HCT116 (cell line): ENCODE measurements around the gene KRT81. TPM values are rescaled to one million over a fixed set of nuclear protein-coding genes. Genes with fewer than 3 reads are reported as not detected.

Experiments
- ATAC-seq: fragments of 200-7000 bp; cut with Tn5 transposase; 2 replicates; pipeline ENCODE4 v1.9.1; 2020; ENCODE audit warnings: mild to moderate bottlenecking, moderate library complexity
- BruUV-seq: library from RNA; stranded (reverse); fragments of 400-500 nt; replicated peaks from 2 replicates; lab custom pipeline; 2021; lab: Mats Ljungman, UMichigan
- CTCF ChIA-PET: fragments of 300-600 bp; sonication (Branson Sonifier 250); formaldehyde crosslinking; loops from one replicate; lab custom pipeline; 2021; ENCODE audit warnings: antibody characterized with exemption; lab: Charles Lee
- POLR2A ChIA-PET: fragments of 300-600, 350-600 bp; sonication (Branson Sonifier 250); formaldehyde crosslinking; loops from one replicate; lab custom pipeline; 2021; ENCODE audit warnings: antibody characterized with exemption; lab: Charles Lee
- RAD21 ChIA-PET, 2 experiments: fragments of 300-600 bp; sonication (Branson Sonifier 250); formaldehyde crosslinking; loops; one replicate each; lab custom pipeline; 2023; ENCODE audit warnings: low total read pairs in 2 of 2; ENCODE audit not compliant: uncharacterized antibody in 2 of 2, unreplicated experiment in 2 of 2, low non-redundant PET in 1 of 2; lab: Charles Lee
- DNase-seq: peaks from one replicate; pipeline ENCODE4 v3.0.0-alpha.2; 2010; ENCODE audit warnings: low read depth, low spot score
- H2AFZ ChIP-seq: fragments of 200-600 bp; shearing (Covaris generic), sonication (generic); 2 replicates; pipeline ENCODE4 v1.6.1; 2017; ENCODE audit warnings: low read depth, mixed run types, mixed read lengths, antibody characterized with exemption, low read length; ENCODE audit not compliant: poor library complexity, severe bottlenecking
- H3K27ac ChIP-seq: 2 replicates; pipeline ENCODE4 v1.5.1; 2012; ENCODE audit warnings: low read depth, low read length
- H3K27me3 ChIP-seq: fragments of 200-600 bp; sonication (generic); 2 replicates; pipeline ENCODE4 v1.6.1; 2016; ENCODE audit warnings: mixed run types, low read length, mixed read lengths; ENCODE audit not compliant: insufficient read depth
- H3K36me3 ChIP-seq, 2 experiments: fragments of 200-500 bp in 1 of 2; fragments of 200-600 bp in 1 of 2; sonication (Bioruptor generic) in 1 of 2; sonication (generic) in 1 of 2; 2 replicates each; pipeline versions ENCODE4 v1.5.1 to v1.6.1; 2014 to 2016; ENCODE audit warnings: low read length in 2 of 2, inconsistent platforms in 1 of 2, mixed read lengths in 1 of 2, mixed run types in 1 of 2; ENCODE audit not compliant: insufficient read depth in 2 of 2, control insufficient read depth in 1 of 2
- H3K4me1 ChIP-seq, 2 experiments: fragments of 200-600 bp in 1 of 2; sonication (generic) in 1 of 2; 2 replicates each; pipeline versions ENCODE4 v1.5.1 to v1.6.1; 2012 to 2017; ENCODE audit warnings: low read length in 2 of 2, inconsistent platforms in 1 of 2, mild to moderate bottlenecking in 1 of 2, mixed read lengths in 1 of 2, mixed run types in 1 of 2, moderate library complexity in 1 of 2; ENCODE audit not compliant: insufficient read depth in 2 of 2, control insufficient read depth in 1 of 2
- H3K4me2 ChIP-seq: fragments of 200-600 bp; sonication (generic); 2 replicates; pipeline ENCODE4 v1.6.1; 2017; ENCODE audit warnings: mixed run types, low read length, mixed read lengths
- H3K4me3 ChIP-seq, 2 experiments: fragments of 200-600 bp in 1 of 2; sonication (generic) in 1 of 2; replicated peaks in 1 of 2; 2 replicates each; pipeline ENCODE4 v1.5.1; 2011 to 2016; ENCODE audit warnings: low read length in 2 of 2, control low read depth in 1 of 2, low read depth in 1 of 2, mild to moderate bottlenecking in 1 of 2, mixed read lengths in 1 of 2, mixed run types in 1 of 2
- H3K79me2 ChIP-seq: fragments of 200-600 bp; sonication (generic); 2 replicates; pipeline ENCODE4 v1.6.1; 2017; ENCODE audit warnings: mild to moderate bottlenecking, mixed run types, low read length, moderate library complexity, mixed read lengths; ENCODE audit not compliant: insufficient read depth
- H3K9ac ChIP-seq: fragments of 200-600 bp; sonication (generic); 2 replicates; pipeline ENCODE4 v1.6.1; 2016; ENCODE audit warnings: low read length, mixed read lengths
- H3K9me2 ChIP-seq: fragments of 200-600 bp; sonication (generic), shearing (Covaris generic); 2 replicates; pipeline ENCODE4 v1.6.1; 2017; ENCODE audit warnings: mixed run types, mild to moderate bottlenecking, moderate library complexity; ENCODE audit not compliant: insufficient read depth
- H3K9me3 ChIP-seq, 2 experiments: fragments of 200-500 bp in 1 of 2; fragments of 200-600 bp in 1 of 2; sonication (Bioruptor generic) in 1 of 2; sonication (generic) in 1 of 2; 2 replicates each; pipeline ENCODE4 v1.6.1; 2014 to 2017; ENCODE audit warnings: low read length in 2 of 2, mixed read lengths in 2 of 2, inconsistent platforms in 1 of 2, low read depth in 1 of 2, mild to moderate bottlenecking in 1 of 2, mixed run types in 1 of 2, moderate library complexity in 1 of 2; ENCODE audit not compliant: control insufficient read depth in 1 of 2, insufficient read depth in 1 of 2
- H4K20me1 ChIP-seq: fragments of 200-600 bp; sonication (generic), shearing (Covaris generic); 2 replicates; pipeline ENCODE4 v1.6.1; 2017; ENCODE audit warnings: mixed run types, mild to moderate bottlenecking, moderate library complexity; ENCODE audit not compliant: insufficient read depth
- CBX3 ChIP-seq: IDR thresholded peaks from 2 replicates; pipeline ENCODE4 v1.6.1; 2012; ENCODE audit warnings: low read depth
- CEBPB ChIP-seq: IDR thresholded peaks from 2 replicates; pipeline ENCODE4 v1.6.1; 2012; ENCODE audit warnings: low read depth
- CTCF ChIP-seq, 3 experiments: fragments of 200-600 bp in 1 of 3; sonication (generic) in 1 of 3; IDR thresholded peaks in 2 of 3; conservative IDR thresholded peaks in 1 of 3; 2 replicates each; pipeline ENCODE4 v1.5.1; 2012 to 2017; ENCODE audit warnings: low read depth in 2 of 3, low read length in 2 of 3, antibody characterized with exemption in 1 of 3, borderline replicate concordance in 1 of 3, control low read depth in 1 of 3, mild to moderate bottlenecking in 1 of 3, mixed read lengths in 1 of 3, mixed run types in 1 of 3, moderate library complexity in 1 of 3; ENCODE audit not compliant: insufficient read depth in 1 of 3
- EGR1 ChIP-seq: IDR thresholded peaks from 2 replicates; pipeline ENCODE4 v1.6.1; 2012; ENCODE audit warnings: low read depth
- EZH2phosphoT487 ChIP-seq: fragments of 200-600 bp; IDR thresholded peaks from 2 replicates; pipeline ENCODE4 v1.6.1; 2018; ENCODE audit warnings: antibody characterized with exemption, borderline replicate concordance
- JUND ChIP-seq: IDR thresholded peaks from 2 replicates; pipeline ENCODE4 v1.6.1; 2012
- POLR2AphosphoS5 ChIP-seq: IDR thresholded peaks from 2 replicates; pipeline ENCODE4 v1.6.1; 2011; ENCODE audit warnings: mild to moderate bottlenecking, low read depth, low read length, moderate library complexity
- SP1 ChIP-seq: IDR thresholded peaks from 2 replicates; pipeline ENCODE4 v1.6.1; 2012; ENCODE audit warnings: low read depth
- SRF ChIP-seq: IDR thresholded peaks from 2 replicates; pipeline ENCODE4 v1.6.1; 2012; ENCODE audit warnings: low read depth
- TCF7L2 ChIP-seq: IDR thresholded peaks from 2 replicates; pipeline ENCODE4 v1.7.0; 2011; ENCODE audit warnings: borderline replicate concordance, inconsistent platforms; ENCODE audit not compliant: insufficient read depth, insufficient read length; ENCODE audit errors: extremely low read depth
- YY1 ChIP-seq: IDR thresholded peaks from 2 replicates; pipeline ENCODE4 v1.6.1; 2011; ENCODE audit warnings: low read length, low read depth, moderate library complexity, mild to moderate bottlenecking; ENCODE audit not compliant: insufficient replicate concordance; ENCODE audit errors: extremely low read depth
- ZBTB33 ChIP-seq: IDR thresholded peaks from 2 replicates; pipeline ENCODE4 v1.6.1; 2011; ENCODE audit warnings: mild to moderate bottlenecking, low read length, moderate library complexity; ENCODE audit not compliant: insufficient replicate concordance; ENCODE audit errors: extremely low read depth
- ZFX ChIP-seq: fragments of 450-650 bp; IDR thresholded peaks from 2 replicates; pipeline ENCODE4 v1.6.1; 2017
- ZNF274 ChIP-seq: fragments of 200-500 bp; sonication (Bioruptor generic); IDR thresholded peaks from 2 replicates; pipeline ENCODE4 v1.6.1; 2014; ENCODE audit warnings: mild to moderate bottlenecking, low read depth, low read length, inconsistent platforms
- intact Hi-C: fragments of 100-400 bp; cut with micrococcal nuclease; formaldehyde crosslinking; loops from 2 replicates; pipeline ENCODE4 v1.10.0; 2022
- total RNA-seq: library from RNA; stranded (reverse); gene quantifications from one replicate; pipeline ENCODE4 v1.2.1, GENCODE V29; 2021; ENCODE audit not compliant: unreplicated experiment

KRT81 gene
- total RNA-seq, 1 experiment from 2014 or later, result 0.84 TPM

- POLR2A ChIA-PET, result no interaction called here
- BruUV-seq, result no TSS peak
- H3K9me2 ChIP-seq, result no peaks in the 10 kb centered on the region
- TF ChIP-seq EZH2phosphoT487 (no peak), CEBPB (no peak), YY1 (no peak)
- ATAC-seq (no peak), DNase-seq (no peak)
- no peak overlapping the region for H3K4me3 ChIP-seq
- no peaks in the 10 kb centered on the region for H3K36me3 ChIP-seq
- no peaks in the 10 kb centered on the region for H3K9me3 ChIP-seq
- no peaks in the 10 kb centered on the region for H3K79me2 ChIP-seq
- H3K27ac ChIP-seq, result no peak overlapping the region
- no peaks in the 10 kb centered on the region for H4K20me1 ChIP-seq
- intact Hi-C loops, result no loop called here
- RAD21 ChIA-PET, result no interaction called here
- H3K4me2 ChIP-seq, result no peak overlapping the region
- H3K9ac ChIP-seq, result no peak overlapping the region
- H2AFZ ChIP-seq, result no peak overlapping the region
- no peaks in the 10 kb centered on the region for H3K27me3 ChIP-seq
- CTCF ChIA-PET, result interaction anchor here (0.6 to 2.0 kb wide), 3 partner anchors 28 to 77 kb away, joined by 3 to 9 read pairs (median 6); no protein-coding TSS in a partner anchor
- H3K4me1 ChIP-seq, result peaks cover 39 to 56% of the 10 kb centered on the region in 2 experiments
Observed at GRCh38 chr12:52250048-52250990, 41.0 kb downstream of the KRT81 start.

GRCh38 chr12:52249511-52250047, 41.8 kb downstream of the KRT81 start:
- ChIA-PET POLR2A (no interaction called here), CTCF (interaction anchor here (2.0 kb wide), 1 partner anchor 30 kb away, joined by 6 read pairs; no protein-coding TSS in a partner anchor), RAD21 (no interaction called here)
- DNase-seq (no peak), ATAC-seq (no peak)
- no peak overlapping the region for H3K4me3 ChIP-seq
- H4K20me1 ChIP-seq, result no peaks in the 10 kb centered on the region
- H3K27me3 ChIP-seq, result no peaks in the 10 kb centered on the region
- no peaks in the 10 kb centered on the region for H3K9me2 ChIP-seq
- no peak overlapping the region for H2AFZ ChIP-seq
- no TSS peak for BruUV-seq
- no peaks in the 10 kb centered on the region for H3K36me3 ChIP-seq
- intact Hi-C loops, result no loop called here
- H3K79me2 ChIP-seq, result no peaks in the 10 kb centered on the region
- no peak overlapping the region for H3K9ac ChIP-seq
- H3K4me2 ChIP-seq, result no peak overlapping the region
- no peaks in the 10 kb centered on the region for H3K9me3 ChIP-seq
- peaks cover 45 to 63% of the 10 kb centered on the region in 2 experiments for H3K4me1 ChIP-seq
- no peak overlapping the region for H3K27ac ChIP-seq
- TF ChIP-seq JUND, result no peak
- TF ChIP-seq EZH2phosphoT487, result no peak
- no peak for TF ChIP-seq EGR1
- TF ChIP-seq POLR2AphosphoS5, result no peak
- TF ChIP-seq CTCF (IDR thresholded peaks at IDR 0.05 in 2 of 3, conservative IDR thresholded peaks at IDR 0.05 in 1 of 3; ENCODE audit: borderline replicate concordance in 1 of 3, insufficient read depth in 1 of 3, low read depth in 2 of 3, low read length in 2 of 3), result no peak
- no peak for TF ChIP-seq ZBTB33
- TF ChIP-seq SP1, result no peak
- no peak for TF ChIP-seq ZFX
- no peak for TF ChIP-seq ZNF274
- no peak for TF ChIP-seq CEBPB
- TF ChIP-seq TCF7L2, result no peak
- TF ChIP-seq SRF, result no peak
- no peak for TF ChIP-seq CBX3
